IPS-NIHi7 (cell line): ENCODE data around the gene DOK5.
A peak's percentile ranks its signal among the peaks of the same experiment; 100 is the strongest.
"Not testable (repeated sequence)": the region's sequence is repeated elsewhere in the genome, so short reads cannot be mapped to it uniquely, and the experiment has no call there.

Source experiments
- DNase-seq: peaks from one replicate; pipeline ENCODE4 v3.0.0; 2012; ENCODE audit warnings: mixed read lengths; ENCODE audit errors: extremely low spot score

The DOK5 gene

DNA sequence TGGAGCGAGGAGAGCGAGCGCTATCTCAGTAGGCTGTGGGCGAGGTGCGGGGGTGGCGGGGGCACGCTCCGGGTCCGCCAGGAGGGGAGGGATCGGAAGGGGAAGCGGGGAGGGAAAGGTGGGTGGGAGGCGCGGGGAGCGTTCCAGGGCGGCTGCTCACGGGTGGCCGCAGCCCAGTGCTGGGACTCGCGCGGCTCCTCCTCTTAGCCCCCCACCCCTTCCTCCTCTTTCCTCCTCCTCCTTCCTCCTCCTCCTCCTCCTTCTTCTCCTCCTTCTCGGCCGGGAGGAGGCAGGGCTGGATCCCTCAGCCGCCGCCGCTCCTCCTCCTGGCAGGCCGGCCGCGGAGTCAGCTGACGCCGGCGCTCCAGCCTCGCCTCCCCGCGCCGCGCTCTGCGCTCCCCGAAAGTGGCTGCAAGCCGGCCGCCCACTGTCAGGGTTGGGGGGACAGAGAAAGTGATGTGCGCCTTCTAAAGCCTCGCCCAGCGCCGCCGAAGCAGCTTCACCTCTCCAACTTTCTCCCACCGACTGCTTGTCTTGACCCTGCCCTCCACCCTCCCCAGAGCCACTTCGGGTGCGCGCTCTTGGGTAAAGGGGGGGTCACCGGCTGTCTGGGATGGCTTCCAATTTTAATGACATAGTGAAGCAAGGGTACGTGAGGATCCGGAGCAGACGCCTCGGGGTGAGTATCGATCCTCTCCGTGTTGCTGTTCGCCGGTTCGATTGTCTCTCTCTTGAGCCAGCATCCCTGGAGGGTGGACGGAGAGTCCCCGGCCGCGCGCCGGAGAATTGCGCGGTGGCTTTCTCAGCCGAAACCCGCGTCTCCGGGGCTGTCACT is at the start of gene DOK5:
Gene DOK5, plus strand, starts transcription at position 260 of the 835 bp plus-strand sequence. Its CDS starts 354 bp downstream, at position 614.
- DNase-seq, result peak; percentile 54

DNA sequence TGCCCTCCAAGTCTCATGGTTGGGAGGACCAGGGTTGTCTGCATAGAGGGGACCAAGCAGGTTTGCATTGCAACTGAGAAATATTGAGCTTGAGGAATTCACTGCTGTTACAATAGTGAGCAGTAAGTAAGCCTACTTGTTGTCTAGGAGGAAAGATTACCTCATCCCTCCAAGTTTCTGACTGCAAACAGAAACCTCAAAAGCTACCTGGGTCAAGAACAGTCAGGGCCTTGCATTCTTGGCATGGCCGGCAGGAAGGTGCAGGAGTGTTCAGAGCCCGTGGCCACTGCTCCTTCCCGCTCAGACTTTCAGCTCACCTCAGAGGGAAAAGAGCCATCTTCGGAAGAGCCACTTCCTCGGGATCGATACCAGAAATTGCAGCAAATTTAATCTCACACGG is 46.0 kb upstream of the DOK5 start:
- no peak for DNase-seq

DNA sequence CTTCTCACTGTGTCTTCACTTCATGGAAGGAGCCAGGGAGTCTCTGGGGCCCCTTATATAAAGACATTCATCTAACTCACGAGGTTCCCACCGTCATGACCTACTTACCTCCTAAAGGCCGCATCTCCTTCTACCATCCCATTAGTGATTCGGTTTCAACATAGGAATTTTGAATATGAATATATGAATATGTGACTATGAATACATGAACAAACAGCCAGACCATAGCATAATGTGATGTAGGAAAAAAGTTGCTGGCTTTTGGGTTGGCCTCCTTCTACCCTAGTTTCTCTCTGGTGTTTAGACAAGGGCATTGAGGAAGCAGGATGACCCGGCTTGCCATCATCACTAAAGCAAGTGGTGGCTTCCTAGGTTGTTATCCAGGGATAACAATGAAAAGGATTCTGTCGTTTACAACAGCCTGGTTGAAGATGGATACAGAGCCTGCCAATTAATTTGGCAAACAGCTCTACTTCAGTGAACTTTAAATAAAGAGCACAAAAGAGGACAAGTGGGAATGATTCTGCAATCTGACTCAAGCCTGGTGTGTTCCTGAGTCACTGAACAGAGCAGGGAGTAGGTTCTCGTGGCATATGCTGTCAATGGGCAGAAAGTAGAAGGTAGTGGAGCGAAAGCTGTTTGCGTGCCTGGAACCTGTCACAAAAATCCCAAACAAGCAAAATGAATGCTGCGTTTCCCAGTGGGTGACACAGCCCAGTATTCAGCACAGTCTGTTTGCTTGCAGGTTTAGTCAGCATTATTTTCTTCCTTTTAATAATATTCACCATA is 44.0 kb upstream of the DOK5 start:
- no peak for DNase-seq

DNA sequence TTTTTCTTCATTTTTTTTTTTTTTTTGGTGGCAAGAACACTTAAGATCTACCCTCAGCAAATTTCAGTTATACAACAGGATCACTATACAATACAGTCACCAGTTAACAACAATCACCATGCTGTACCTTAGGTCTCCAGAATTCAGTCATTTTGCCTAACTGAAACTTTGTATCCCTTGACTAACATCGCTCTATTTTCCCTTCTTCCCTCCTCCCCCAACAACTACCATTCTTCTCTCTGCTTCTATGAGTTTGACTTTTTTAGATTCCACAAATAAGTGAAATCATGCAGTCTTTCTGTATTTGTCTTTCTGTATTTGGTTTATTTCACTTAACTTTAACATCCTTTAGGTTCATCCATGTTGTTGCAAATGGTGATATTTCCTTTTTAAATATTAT is 42.4 kb upstream of the DOK5 start:
- no peak for DNase-seq

DNA sequence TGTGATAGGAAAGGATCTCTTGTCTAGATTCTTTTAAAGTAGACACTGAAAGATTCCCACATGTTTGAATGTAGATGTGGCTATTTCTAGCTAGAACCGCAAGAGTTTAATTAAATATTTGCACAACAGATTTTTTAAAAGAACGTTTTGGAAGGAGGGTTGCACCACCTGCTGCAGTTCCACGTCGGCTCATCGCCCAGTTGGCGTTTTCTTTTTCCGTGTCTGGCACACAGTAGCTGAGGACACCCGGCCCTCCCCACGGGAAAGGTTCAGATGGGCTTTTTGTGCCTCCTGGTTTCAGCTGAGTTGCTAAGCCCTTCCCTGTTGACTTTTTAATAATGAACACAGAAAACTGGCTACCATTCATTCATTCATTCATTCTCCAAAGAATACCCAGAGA is 41.8 kb upstream of the DOK5 start:
- DNase-seq, result no peak

DNA sequence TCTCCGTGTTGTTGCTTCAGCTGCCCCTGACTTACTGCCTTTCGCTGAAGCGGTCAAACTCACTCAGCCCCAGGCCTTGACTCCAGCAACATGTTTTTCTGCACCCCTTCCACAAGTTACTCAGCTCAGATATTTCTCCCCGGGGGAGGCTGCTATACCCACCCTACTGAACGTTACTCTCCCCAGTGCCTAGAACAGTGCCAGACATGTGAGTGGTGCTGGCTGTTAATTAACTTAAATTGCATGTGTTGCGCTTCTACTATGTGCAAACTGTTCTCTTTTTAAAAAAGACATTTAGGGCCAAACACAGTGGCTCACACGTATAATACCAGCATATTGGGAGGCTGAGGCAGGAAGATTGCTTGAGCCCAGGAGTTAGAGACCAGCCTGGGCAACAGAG is 41.2 kb upstream of the DOK5 start:
- DNase-seq, result no peak

DNA sequence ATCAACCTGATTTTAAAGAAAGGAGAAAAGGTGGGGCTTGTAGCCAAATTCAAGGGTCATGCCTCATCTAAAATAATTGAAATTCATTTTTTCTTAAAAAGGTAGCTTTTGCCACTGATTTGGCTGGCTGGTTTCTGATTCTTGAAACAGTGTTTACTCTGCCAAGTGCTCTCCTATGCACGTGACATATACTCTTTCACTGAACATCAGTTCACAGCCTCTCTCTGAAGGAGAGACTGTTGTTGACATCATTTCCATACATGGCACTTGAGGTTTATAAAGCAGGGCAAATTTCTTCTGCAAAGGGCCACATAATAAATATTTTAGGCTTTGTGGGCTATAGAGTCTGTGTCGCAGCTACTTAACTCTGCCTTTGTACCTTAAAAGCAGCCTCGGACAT is 40.4 kb upstream of the DOK5 start:
- DNase-seq, result no peak

DNA sequence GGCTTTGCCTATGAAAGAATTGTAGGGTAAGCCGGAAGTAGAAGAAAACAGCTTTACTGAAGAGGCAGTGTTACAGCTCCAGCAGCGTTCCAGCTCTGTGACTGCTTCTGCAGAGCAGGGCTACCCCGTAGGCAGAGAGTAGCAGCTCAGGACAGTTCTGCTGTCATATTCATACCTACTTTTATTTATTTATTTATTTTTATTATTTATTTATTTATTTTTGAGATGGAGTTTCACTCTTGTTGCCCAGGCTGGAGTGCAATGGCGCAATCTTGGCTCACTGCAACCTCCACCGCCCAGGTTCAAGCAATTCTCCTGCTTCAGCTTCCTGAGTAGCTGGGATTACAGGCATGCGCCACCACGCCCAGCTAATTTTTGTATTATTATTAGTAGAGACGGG is 39.0 kb upstream of the DOK5 start:
- not testable (repeated sequence) for DNase-seq

DNA sequence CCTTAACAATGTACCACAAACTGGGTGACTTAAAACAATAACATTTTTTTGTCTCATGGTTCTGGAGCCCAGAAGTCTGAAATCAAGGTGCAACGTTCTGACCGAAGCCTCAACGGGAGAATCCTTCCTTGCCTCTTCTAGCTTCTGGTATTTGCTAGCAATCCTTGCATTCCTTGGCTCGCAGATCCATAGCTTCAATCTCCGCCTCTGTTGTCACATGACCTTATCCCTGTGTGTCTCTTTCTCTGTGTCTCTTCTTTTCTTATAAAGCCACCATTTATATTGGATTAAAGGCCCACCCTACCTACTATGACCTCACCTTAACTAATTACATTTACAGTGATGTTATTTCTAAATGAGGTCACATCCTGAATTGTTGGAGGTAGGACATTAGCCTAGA is 37.2 kb upstream of the DOK5 start:
- DNase-seq, result no peak

DNA sequence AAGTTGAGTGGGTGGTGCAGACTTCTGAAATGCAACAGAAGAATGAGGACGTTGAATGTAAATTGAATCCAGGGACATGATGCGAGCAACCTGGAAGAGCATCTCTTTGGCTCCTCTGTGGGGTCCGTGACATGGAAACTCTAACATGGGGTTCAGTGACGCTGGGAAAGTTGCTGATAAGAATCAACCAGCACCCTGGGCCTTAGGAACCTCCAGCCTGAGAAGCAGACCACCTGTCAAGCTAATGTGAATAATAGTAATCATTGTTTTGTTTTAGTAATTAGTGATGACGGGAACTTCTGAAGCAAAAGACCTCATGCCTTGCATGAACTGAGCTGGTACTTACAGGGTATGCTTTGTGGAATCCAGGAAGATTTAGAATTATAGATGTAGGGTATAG is 25.2 kb upstream of the DOK5 start:
- DNase-seq, result no peak

DNA sequence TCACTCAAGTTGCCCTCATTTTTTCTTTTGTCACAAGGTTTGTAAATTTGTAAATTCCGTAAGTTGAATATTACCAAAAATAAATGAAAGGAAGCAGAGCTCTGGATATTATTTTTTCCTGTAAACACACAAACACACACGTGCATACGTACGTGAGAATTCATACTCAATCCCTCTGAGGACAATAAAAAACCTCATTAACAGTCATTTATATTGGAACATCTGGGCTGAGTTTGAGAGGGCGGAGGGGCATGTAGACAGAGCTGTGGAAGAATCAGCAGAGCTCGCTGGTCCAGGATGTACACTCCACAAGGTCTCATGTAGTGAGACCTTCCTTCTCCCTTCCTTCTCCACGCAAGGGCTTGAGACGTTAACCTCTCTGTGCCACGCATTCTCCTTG is 24.2 kb upstream of the DOK5 start:
- no peak for DNase-seq

DNA sequence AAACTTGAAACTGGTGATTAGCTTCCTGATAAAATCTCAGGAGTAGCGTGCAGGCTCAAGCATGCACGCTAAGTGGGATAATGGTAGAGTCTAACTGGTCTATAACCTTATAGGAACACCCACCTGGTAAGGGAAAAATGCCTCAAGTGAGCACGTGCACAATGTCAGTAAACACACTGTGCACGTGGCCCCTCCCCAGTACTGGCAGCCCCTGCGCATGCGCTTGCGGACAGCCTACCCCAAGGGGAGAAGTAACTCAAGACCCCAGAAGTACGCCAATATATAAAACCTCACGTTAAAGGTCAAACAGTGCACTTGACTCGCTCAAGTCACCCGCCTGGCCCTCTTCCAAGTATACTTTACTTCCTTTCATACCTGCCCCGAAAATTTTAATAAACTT is 23.1 kb upstream of the DOK5 start:
- DNase-seq, result no peak

DNA sequence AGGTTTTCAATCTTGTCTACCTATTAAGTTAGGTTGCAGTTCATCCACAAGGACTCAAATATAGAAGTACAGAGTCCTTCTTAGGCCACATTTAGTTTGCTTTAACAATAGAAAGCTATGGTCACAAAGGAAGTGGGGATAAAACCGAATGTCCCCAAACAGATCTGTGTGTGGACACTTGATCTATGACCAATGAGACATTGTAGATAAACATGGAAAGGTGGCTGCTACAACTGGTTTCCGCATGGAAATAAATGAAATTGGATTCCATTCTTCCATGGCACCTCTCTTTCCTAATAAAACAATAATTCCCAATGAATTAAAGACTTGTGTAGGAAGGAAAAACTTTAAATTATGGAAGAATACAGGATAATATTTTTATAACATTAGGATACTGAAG is 20.4 kb upstream of the DOK5 start:
- no peak for DNase-seq

DNA sequence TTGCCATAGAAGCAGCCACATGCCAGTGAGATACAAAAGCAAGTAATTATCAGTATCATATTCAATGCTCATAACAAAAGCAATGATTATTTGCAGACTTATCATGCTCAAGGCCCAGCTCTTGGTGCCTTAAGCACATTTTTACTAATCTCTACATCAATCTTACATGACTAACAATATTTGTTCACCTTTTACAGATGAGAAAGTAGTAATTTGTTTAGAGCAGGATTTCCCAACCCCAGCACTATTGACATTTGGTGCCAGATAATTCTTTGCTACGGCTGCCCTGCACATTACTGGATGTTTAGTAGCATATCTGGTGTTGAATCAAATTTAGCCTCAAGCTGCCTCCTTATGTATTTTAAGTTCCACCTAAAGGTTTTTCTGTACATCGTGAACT is 19.0 kb upstream of the DOK5 start:
- DNase-seq, result no peak

DNA sequence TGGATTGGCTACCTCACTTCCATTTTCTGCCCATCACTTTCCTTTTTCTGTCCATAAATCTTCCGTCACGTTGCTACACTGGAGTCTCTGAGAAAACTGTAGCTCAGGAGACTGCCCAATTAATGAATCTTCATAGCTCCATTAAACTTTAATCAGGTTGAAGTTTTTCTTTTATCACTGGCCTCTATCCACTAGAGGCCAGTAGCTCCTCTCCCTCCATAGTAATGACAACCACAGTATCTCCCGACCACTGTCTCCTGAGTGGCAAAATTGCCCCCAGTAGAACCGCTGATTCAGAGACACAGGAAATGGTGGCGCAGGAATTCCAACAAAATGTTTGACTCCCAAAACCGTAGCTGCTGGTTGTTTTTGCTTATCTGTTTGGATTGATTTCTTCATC is 18.4 kb upstream of the DOK5 start:
- peak; percentile 17 for DNase-seq

DNA sequence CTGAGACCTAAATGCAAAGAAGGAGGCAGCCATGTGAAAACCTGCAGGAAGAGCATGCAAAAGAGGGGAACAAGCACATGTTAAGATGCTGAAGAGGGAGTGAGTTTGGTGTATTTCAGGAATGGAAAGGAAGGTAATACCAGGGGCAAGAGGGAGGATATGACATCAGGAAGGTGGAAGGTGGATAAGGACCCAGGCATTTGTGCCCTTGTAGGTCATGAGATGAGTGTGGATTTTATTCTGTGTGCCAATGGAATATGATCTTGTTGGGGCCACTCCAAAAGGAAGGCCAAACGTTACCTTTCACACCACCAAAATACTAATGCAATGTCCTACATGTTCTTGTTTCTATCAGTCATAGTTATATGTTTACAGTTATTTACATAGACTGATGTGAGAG is 17.2 kb upstream of the DOK5 start:
- DNase-seq, result no peak

DNA sequence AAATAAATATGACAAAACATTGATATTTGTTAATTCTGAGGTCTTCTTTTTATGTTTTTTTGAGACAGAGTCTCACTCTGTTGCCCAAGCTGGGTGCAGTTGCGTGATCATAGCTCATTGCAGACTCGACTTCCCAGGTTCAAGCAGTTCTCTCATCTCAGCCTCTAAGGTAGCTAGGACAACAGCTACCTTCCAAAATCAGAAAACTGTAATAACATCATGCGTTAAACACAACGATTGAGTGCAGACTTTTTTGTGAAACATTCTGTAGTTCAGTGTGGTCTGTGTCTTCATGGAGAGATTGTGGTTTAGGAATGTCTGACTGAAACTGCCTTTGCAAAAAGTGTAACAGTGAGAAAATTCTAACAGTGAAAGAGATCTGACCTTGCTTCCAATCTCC is 16.1 kb upstream of the DOK5 start:
- DNase-seq, result no peak

DNA sequence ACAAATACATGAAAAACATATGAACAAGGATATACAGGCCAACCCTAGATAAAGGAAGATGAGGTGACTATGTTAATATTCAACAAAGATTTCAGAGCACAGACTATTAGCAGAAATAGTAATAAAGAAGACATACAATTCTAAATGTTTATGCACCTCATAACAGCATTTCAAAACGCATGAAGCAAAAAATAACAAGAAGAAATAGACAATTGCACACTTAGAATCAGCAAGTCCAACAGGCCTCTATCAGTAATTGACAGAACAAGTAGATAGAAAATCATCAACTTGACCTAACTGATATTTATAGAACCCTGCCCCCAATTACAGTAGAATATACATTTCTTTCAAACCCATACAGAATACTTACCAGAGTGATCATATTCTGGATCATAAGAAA is 11.4 kb upstream of the DOK5 start:
- no peak for DNase-seq

DNA sequence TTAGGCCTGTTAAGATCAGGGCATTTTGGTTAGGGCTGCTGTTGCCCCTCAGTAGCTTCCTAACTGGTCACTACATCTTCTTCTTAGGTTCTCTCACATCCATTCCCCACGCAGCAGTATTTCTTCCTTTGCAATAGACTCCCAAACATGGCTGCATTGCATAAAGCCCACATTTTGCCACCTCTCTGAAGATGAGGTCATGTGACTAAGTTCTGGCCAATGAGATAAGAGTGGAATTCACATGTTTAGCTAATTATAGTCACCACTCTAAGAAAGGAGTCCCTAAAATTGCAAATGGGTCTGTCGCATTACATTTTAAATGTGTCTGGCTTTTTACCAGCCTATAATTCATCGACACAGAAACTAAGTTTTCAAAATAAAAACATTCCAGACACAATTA is 9.3 kb upstream of the DOK5 start:
- no peak for DNase-seq

DNA sequence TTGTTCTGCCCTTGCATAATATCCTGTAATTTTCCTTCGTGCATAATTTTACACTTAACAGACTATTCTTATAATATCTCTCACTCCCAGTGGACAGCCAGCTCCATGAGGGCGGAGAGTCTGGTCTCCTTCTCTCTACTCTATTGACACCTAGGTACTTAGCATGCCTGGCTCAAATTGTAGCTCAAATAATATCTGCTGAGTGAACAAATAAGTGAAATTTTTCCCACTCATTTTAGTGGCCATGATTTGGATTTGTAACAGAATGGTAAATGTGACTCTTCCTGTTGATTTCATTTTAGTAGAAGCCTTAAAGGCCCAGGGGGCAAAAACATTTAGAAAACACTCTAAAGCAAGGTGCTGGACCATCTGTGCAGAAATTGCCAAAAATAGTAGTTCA is 7.8 kb upstream of the DOK5 start:
- no peak for DNase-seq

DNA sequence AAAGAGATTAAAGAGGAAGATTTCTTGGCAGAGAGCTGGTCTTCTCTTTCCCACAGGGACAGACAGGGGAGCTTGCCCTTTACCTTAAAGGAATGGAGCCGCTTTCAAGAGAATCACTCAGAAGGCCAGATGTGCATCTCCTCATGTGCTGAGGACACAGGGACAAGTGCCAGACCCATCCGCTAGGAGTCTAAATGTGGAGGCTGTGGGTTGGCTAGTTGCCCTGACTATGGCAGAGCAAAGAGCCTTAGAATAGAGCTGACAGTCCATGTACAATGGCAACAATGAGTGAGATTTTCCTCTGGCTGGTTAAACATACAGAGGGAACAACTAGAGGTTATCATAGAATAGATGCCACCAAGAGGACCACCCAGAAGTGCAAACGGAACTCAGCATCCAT is 7.3 kb upstream of the DOK5 start:
- no peak for DNase-seq

DNA sequence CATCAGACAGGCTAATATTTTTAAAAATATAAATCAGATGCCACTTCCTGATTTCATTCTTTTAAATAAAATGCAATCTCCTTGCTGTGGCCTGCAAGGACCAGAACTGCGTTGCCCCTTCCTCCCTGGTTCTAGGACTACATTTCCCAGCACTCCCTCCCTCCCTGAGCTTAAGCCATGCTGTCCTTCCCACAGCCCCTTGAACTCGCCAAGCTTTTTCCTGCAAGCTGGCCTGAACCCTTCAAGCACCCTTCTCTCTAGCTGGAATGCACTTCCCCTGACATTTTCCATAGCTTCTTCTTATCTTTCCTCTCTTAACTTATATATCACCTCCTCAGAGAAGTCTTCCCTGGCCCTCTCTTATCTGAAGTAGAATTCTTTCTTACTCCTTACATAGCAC is 6.1 kb upstream of the DOK5 start:
- DNase-seq, result peak; percentile 45

DNA sequence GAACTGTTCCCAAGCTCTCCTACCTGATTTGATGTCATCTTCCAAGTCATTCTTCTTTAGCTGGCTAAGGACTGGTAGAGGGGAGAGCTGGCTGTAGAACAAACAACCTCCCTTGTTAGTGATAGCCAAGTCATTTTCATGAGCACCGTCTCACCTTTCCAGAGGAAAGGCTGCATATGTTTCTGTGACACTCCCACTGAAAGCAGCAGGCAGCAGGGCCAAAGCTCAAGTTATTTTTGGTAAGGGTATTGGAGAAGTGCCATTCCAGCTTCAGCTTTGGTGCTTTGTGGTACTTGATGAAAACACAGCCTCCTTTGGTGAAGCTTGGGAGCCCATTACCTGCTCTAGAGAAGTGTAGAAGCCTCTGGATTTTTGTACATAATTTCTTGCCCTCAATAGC is 5.4 kb upstream of the DOK5 start:
- DNase-seq, result no peak
